Prostate gland (tissue), 2 donors: ENCODE data around the gene CLCNKA.

Experiments used
- POLR2A ChIP-seq: fragments of 450-650 bp; IDR thresholded peaks from one replicate; pipeline ENCODE4 v1.6.1; 2016; ENCODE audit warnings: antibody characterized with exemption, mild to moderate bottlenecking
- POLR2AphosphoS5 ChIP-seq: sonication (generic); formaldehyde crosslinking; IDR thresholded peaks from one replicate; pipeline ENCODE4 v1.6.1; 2017; ENCODE audit warnings: antibody characterized with exemption
- TF ChIP-seq, protein P1 (sequence below), 4 experiments: fragments of 200-600 bp in 2 of 4; fragments of 450-650 bp in 2 of 4; sonication (generic) in 2 of 4; IDR thresholded peaks; 1 replicate in 3 of 4; 2 replicates in 1 of 4; pipeline ENCODE4 v1.5.1; 2016 to 2019; ENCODE audit warnings: antibody characterized with exemption in 4 of 4, mild to moderate bottlenecking in 2 of 4, moderate library complexity in 2 of 4

DNA sequence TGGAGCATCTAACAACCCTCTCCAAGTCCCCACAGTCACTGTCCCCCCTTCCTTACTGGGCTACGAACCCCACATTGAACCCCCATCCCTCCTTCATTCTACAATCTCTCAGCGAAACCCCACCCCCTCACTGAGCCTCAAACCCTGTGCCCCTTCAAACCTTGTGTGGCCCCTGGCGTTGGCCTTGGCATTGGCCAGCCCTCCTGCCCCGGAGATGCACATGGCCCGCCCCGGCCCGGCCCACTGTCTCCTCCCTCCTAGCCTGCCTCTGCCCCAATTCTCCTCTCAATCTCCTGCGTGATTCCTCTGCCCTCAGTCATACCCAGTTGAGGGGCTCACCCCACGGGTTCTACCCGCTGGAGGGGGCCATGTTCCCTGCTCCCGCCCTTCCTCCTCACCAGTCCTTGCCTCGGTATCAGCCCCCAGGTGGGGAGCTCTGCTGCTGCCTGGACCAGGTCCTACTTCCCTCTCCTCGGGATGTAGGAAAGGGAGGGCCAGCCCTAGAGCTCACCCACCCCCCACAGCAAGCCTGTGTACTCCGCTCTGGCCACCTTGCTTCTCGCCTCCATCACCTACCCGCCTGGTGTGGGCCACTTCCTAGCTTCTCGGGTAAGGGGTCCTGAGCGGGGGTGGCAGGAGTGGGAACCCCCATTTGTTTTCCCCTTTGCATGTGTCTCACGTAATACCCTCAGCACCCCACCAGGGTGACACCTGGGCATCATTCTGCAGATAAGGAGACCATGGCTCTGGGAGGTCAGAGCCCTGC is 6.6 kb downstream of the CLCNKA start:
- TF ChIP-seq POLR2A (no peak), POLR2AphosphoS5 (no peak)
- TF ChIP-seq, protein P1, sequence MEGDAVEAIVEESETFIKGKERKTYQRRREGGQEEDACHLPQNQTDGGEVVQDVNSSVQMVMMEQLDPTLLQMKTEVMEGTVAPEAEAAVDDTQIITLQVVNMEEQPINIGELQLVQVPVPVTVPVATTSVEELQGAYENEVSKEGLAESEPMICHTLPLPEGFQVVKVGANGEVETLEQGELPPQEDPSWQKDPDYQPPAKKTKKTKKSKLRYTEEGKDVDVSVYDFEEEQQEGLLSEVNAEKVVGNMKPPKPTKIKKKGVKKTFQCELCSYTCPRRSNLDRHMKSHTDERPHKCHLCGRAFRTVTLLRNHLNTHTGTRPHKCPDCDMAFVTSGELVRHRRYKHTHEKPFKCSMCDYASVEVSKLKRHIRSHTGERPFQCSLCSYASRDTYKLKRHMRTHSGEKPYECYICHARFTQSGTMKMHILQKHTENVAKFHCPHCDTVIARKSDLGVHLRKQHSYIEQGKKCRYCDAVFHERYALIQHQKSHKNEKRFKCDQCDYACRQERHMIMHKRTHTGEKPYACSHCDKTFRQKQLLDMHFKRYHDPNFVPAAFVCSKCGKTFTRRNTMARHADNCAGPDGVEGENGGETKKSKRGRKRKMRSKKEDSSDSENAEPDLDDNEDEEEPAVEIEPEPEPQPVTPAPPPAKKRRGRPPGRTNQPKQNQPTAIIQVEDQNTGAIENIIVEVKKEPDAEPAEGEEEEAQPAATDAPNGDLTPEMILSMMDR (IDR thresholded peaks at IDR 0.05) = no peak
